Glutamatergic neuron (in vitro differentiated cells): ENCODE results near the gene KCNC3. TPM values are rescaled to one million over a fixed set of nuclear protein-coding genes. Genes with fewer than 3 reads are reported as not detected.

Source experiments
- DNase-seq: peaks from one replicate; pipeline ENCODE4 v3.0.0; 2022
- H3K27ac Mint-ChIP-seq: one replicate; pipeline ENCODE4 v1.8.0; 2020; ENCODE audit warnings: mild to moderate bottlenecking, mixed read lengths, inconsistent platforms; ENCODE audit not compliant: unreplicated experiment
- H3K27me3 Mint-ChIP-seq: one replicate; pipeline ENCODE4 v1.8.0; 2020; ENCODE audit warnings: mild to moderate bottlenecking, moderate library complexity, mixed read lengths, inconsistent platforms; ENCODE audit not compliant: unreplicated experiment
- H3K36me3 Mint-ChIP-seq: one replicate; pipeline ENCODE4 v1.8.0; 2020; ENCODE audit warnings: mild to moderate bottlenecking, mixed read lengths, inconsistent platforms; ENCODE audit not compliant: unreplicated experiment
- H3K4me1 Mint-ChIP-seq: one replicate; pipeline ENCODE4 v1.8.0; 2020; ENCODE audit warnings: mild to moderate bottlenecking, low read depth, mixed read lengths, inconsistent platforms; ENCODE audit not compliant: unreplicated experiment
- H3K4me3 Mint-ChIP-seq: one replicate; pipeline ENCODE4 v1.8.0; 2020; ENCODE audit warnings: mild to moderate bottlenecking, mixed read lengths, inconsistent platforms; ENCODE audit not compliant: unreplicated experiment
- H3K9me3 Mint-ChIP-seq: one replicate; pipeline ENCODE4 v1.8.0; 2020; ENCODE audit warnings: mild to moderate bottlenecking, moderate library complexity, mixed read lengths, inconsistent platforms; ENCODE audit not compliant: unreplicated experiment
- CTCF ChIP-seq: fragments of 200-600 bp; sonication (generic); IDR thresholded peaks from one replicate; pipeline ENCODE4 v1.5.0; 2021; ENCODE audit not compliant: partially characterized antibody, unreplicated experiment
- total RNA-seq: library from RNA; stranded (reverse); fragmentation: NEBNext Ultra II Directional; extraction: Animal tissue kit (Norgen Biotek cat#: 25700); gene quantifications from one replicate; pipeline ENCODE4 v1.2.1, GENCODE V29; 2021; ENCODE audit not compliant: unreplicated experiment

The KCNC3 gene
- total RNA-seq, 1 donor from 2014 or later = 10.6 TPM

DNA sequence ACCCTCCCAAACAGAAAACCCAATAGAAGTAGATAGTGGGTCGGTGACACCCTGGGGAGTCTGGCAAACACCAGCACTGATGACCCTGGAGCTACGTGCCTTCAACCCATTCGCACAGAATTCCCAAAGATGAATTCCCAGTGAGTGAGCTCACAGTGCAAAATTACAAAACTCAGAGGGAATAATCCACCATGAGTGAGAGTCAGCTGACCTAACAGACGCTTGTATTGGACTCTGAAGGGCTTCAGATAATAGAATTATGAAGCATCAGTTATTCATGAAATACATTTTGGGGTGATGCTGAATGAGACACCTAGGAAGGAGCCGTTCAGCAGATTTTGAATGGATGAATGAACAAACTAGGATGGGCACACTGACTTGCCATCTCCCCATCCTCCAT is 40.2 kb downstream of the KCNC3 start:
- no peaks in the 10 kb centered on the region for H3K4me1 Mint-ChIP-seq
- H3K27ac Mint-ChIP-seq = no peak overlapping the region
- H3K4me3 Mint-ChIP-seq = no peak overlapping the region
- H3K27me3 Mint-ChIP-seq = peaks cover 2% of the 10 kb centered on the region
- DNase-seq = no peak
- peaks cover 11% of the 10 kb centered on the region for H3K36me3 Mint-ChIP-seq
- no peak for TF ChIP-seq CTCF
- peaks cover 4% of the 10 kb centered on the region for H3K9me3 Mint-ChIP-seq

DNA sequence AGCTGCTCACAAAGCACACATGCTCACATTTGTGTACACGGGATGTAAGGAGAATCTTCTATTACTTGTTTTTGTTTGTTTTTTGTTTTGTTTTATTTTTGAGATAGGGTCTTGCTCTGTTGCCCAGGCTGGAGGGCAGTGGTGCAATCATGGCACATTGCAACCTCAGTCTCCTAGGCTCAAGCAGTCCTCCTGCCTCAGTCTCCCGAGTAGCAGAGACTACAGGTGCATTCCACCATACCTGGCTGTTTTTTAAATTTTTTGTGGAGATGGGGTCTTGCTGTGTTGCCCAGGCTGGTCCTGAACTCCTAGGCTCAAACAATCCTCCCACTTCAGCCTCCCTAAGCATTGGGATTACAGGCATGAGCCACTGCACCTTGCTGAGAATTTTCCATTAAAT is 41.8 kb downstream of the KCNC3 start:
- H3K36me3 Mint-ChIP-seq = peaks cover 11% of the 10 kb centered on the region
- H3K27me3 Mint-ChIP-seq = peaks cover 2% of the 10 kb centered on the region
- H3K4me3 Mint-ChIP-seq = no peak overlapping the region
- DNase-seq = no peak
- H3K27ac Mint-ChIP-seq = no peak overlapping the region
- no peaks in the 10 kb centered on the region for H3K4me1 Mint-ChIP-seq
- H3K9me3 Mint-ChIP-seq = peaks cover 4% of the 10 kb centered on the region
- TF ChIP-seq CTCF = no peak

GRCh38 chr19:50286443-50286842 is 42.7 kb downstream of the KCNC3 start:
- H3K4me1 Mint-ChIP-seq = no peaks in the 10 kb centered on the region
- no peak for TF ChIP-seq CTCF
- no peak for DNase-seq
- H3K36me3 Mint-ChIP-seq = peaks cover 11% of the 10 kb centered on the region
- H3K4me3 Mint-ChIP-seq = no peak overlapping the region
- peaks cover 4% of the 10 kb centered on the region for H3K9me3 Mint-ChIP-seq
- no peak overlapping the region for H3K27ac Mint-ChIP-seq
- peaks cover 2% of the 10 kb centered on the region for H3K27me3 Mint-ChIP-seq

DNA sequence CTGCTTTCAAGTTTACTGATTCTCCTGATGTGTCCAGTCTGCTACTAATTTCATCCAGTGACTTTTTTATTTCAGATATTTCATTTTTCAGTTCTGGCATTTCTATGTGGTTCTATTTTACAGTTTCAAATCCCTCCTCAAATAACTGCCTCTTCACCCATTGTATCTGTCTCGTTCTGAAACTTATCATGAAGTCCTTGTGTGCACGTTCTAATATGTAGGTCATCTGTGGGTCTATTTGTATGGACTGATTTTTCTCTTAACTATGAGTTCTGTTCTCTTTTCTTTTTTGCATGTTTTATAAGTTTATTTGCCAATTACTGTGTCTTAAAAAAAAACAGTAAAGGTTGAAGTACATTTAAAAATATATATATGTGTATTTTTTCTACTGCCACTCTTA is 43.3 kb downstream of the KCNC3 start:
- Mint-ChIP-seq H3K36me3 (peaks cover 11% of the 10 kb centered on the region), H3K27me3 (peaks cover 2% of the 10 kb centered on the region), H3K4me1 (no peaks in the 10 kb centered on the region)

DNA sequence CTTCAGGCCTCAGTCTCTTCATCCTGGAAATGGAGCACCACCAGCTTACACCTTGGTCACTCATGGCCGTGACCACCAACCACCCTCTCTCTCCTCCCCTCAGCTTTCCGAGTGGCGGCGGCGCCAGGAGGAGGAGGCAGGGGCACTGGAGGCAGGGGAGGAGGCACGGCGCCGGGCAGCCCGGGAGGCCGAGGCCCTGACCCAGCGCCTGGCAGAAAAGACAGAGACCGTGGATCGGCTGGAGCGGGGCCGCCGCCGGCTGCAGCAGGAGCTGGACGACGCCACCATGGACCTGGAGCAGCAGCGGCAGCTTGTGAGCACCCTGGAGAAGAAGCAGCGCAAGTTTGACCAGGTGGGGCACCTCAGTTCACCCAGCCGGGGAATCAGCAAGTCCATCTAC is 47.7 kb downstream of the KCNC3 start:
- TF ChIP-seq CTCF = no peak
- peaks cover 2% of the 10 kb centered on the region for H3K27me3 Mint-ChIP-seq
- DNase-seq = no peak
- H3K4me3 Mint-ChIP-seq = no peak overlapping the region
- no peak overlapping the region for H3K27ac Mint-ChIP-seq
- peaks cover 5% of the 10 kb centered on the region for H3K36me3 Mint-ChIP-seq
- H3K4me1 Mint-ChIP-seq = no peaks in the 10 kb centered on the region
- no peaks in the 10 kb centered on the region for H3K9me3 Mint-ChIP-seq

More for the DNA sequence above, 43.3 kb downstream of the KCNC3 start:
- DNase-seq = no peak
- TF ChIP-seq CTCF = no peak
- Mint-ChIP-seq H3K4me3 (no peak overlapping the region), H3K9me3 (peaks cover 3% of the 10 kb centered on the region), H3K27ac (no peak overlapping the region)
